GM08714 (cell line): ENCODE measurements around the gene GPR17.

ENCODE experiments used
- H3K4me3 ChIP-seq: fragments of 200-500 bp; sonication (Bioruptor generic); 2 replicates; pipeline ENCODE4 v1.5.1; 2014; ENCODE audit warnings: mild to moderate bottlenecking, low read length, inconsistent platforms
- ZNF274 ChIP-seq: IDR thresholded peaks from 2 replicates; pipeline ENCODE4 v1.6.1; 2012; ENCODE audit warnings: mild to moderate bottlenecking, low read depth, low read length

Gene GPR17

DNA sequence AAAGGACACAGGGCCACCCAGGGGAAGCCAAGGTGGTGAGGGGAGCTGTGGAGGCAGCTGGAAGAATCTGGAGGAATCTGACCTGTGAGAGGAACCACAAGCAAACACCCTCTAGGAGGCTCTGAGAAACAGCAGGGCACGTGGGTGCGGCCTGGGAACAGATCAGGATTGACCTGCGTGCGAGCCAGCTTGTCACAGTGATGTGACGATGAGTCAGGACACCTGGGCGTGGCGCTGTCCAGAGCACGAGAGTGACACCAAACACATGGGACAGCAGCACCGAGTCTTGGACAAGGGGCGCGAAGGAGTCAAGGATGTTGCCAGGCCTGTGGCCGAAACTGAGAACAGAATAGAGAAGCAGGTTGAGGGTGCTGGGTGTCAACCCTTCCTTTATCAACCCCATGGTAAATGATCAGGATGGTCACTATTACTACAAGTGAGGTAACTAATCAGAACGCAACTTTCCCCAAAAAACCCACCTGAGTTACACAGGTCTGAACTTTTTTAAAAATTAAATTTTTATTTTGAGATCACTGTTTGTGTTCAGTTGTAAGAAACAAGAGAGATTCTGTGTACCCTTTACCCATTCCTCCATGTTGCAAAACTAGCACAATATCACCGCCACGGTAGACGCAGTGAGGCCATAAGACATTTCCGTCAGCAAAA, 54.7 kb downstream of the GPR17 start:
- no peak for TF ChIP-seq ZNF274
- H3K4me3 ChIP-seq, result peak overlapping the region; percentile 91

- peak within 1 kb of the TSS; percentile 91 for H3K4me3 ChIP-seq
- no peak for TF ChIP-seq ZNF274
Observed at GRCh38 chr2:127701193-127701650, 55.3 kb downstream of the GPR17 start, which contains the start of gene SFT2D3. Gene SFT2D3 (plus strand): TSS chr2:127701497. CDS start chr2:127701529, 32 bp downstream.

DNA sequence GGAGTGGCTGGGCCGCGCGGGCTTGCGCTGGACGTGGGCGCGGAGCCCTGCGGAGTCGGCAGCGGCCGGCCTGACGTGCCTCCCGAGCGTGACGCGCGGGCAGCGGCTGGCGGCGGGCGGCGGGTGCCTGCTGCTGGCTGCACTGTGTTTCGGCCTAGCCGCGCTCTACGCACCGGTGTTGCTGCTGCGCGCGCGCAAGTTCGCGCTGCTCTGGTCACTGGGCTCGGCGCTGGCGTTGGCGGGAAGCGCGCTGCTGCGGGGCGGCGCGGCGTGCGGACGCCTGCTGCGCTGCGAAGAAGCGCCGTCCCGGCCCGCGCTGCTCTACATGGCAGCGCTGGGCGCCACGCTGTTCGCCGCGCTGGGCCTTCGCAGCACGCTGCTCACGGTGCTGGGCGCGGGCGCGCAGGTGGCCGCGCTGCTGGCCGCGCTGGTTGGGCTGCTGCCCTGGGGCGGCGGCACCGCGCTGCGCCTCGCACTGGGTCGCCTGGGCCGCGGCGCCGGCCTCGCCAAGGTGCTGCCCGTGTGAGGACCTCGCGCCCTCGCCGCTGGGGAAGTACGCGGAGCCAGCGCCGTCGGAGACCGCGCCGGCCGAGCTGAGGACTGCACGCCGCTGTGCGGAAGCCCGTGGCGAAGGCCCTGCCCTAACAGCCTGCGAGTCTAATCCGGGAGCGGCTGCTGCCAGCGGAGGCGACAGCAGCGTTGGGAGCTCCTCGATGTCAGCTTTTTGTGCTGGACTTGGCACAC, 55.9 kb downstream of the GPR17 start:
- H3K4me3 ChIP-seq, result peak overlapping the region; percentile 91
- TF ChIP-seq ZNF274, result no peak
